ENCODE data around the gene LARGE1. TPM values are rescaled to one million over a fixed set of nuclear protein-coding genes. Genes with fewer than 3 reads are reported as not detected.
"Not testable (repeated sequence)": the region's sequence is repeated elsewhere in the genome, so short reads cannot be mapped to it uniquely, and the experiment has no call there.

Gene LARGE1
- total RNA-seq, 1 donor from 2014 or later = 0.47 TPM

- H3K36me3 Mint-ChIP-seq (ENCODE audit: low read depth) = no peaks in the 10 kb centered on the region
- no peak for DNase-seq
- no peak overlapping the region for H3K4me3 Mint-ChIP-seq
- H3K27ac Mint-ChIP-seq = no peak overlapping the region
- H3K27me3 Mint-ChIP-seq = no peaks in the 10 kb centered on the region
- intact Hi-C loops (cut with micrococcal nuclease) = no loop called here
- H3K4me1 Mint-ChIP-seq = no peaks in the 10 kb centered on the region
- H3K9me3 Mint-ChIP-seq = no peaks in the 10 kb centered on the region
Observed at GRCh38 chr22:33474587-33474986, 445.7 kb downstream of the LARGE1 start.

- Mint-ChIP-seq H3K36me3 (ENCODE audit: low read depth) (no peaks in the 10 kb centered on the region), H3K4me1 (no peaks in the 10 kb centered on the region), H3K9me3 (no peaks in the 10 kb centered on the region), H3K27me3 (no peaks in the 10 kb centered on the region), H3K27ac (no peak overlapping the region), H3K4me3 (no peak overlapping the region)
- intact Hi-C loops (cut with micrococcal nuclease) = no loop called here
- DNase-seq = no peak
Observed at GRCh38 chr22:33472462-33473344, 447.6 kb downstream of the LARGE1 start.

GRCh38 chr22:33470456-33470855 is 449.8 kb downstream of the LARGE1 start:
- Mint-ChIP-seq H3K27ac (no peak overlapping the region), H3K27me3 (no peaks in the 10 kb centered on the region), H3K4me3 (no peak overlapping the region), H3K9me3 (no peaks in the 10 kb centered on the region), H3K4me1 (no peaks in the 10 kb centered on the region), H3K36me3 (ENCODE audit: low read depth) (no peaks in the 10 kb centered on the region)
- intact Hi-C loops (cut with micrococcal nuclease) = no loop called here
- no peak for DNase-seq

- intact Hi-C loops (cut with micrococcal nuclease) = no loop called here
- Mint-ChIP-seq H3K9me3 (peaks cover 6% of the 10 kb centered on the region), H3K36me3 (ENCODE audit: low read depth) (no peaks in the 10 kb centered on the region), H3K27me3 (no peaks in the 10 kb centered on the region), H3K4me1 (no peaks in the 10 kb centered on the region), H3K4me3 (no peak overlapping the region), H3K27ac (no peak overlapping the region)
- DNase-seq = no peak
Observed at GRCh38 chr22:33467620-33468095, 452.6 kb downstream of the LARGE1 start.

- Mint-ChIP-seq H3K27ac (no peak overlapping the region), H3K4me1 (no peaks in the 10 kb centered on the region), H3K36me3 (ENCODE audit: low read depth) (no peaks in the 10 kb centered on the region), H3K9me3 (peaks cover 6% of the 10 kb centered on the region), H3K4me3 (no peak overlapping the region), H3K27me3 (no peaks in the 10 kb centered on the region)
- intact Hi-C loops (cut with micrococcal nuclease) = no loop called here
- no peak for DNase-seq
Observed at GRCh38 chr22:33467080-33467479, 453.2 kb downstream of the LARGE1 start.

GRCh38 chr22:33465554-33465953 is 454.7 kb downstream of the LARGE1 start:
- no peak overlapping the region for H3K4me3 Mint-ChIP-seq
- DNase-seq = no peak
- peaks cover 6% of the 10 kb centered on the region for H3K9me3 Mint-ChIP-seq
- H3K27ac Mint-ChIP-seq = no peak overlapping the region
- intact Hi-C loops (cut with micrococcal nuclease) = no loop called here
- no peaks in the 10 kb centered on the region for H3K36me3 Mint-ChIP-seq (ENCODE audit: low read depth)
- no peaks in the 10 kb centered on the region for H3K27me3 Mint-ChIP-seq
- no peaks in the 10 kb centered on the region for H3K4me1 Mint-ChIP-seq

- H3K4me3 Mint-ChIP-seq = no peak overlapping the region
- H3K27me3 Mint-ChIP-seq = no peaks in the 10 kb centered on the region
- H3K4me1 Mint-ChIP-seq = no peaks in the 10 kb centered on the region
- intact Hi-C loops (cut with micrococcal nuclease) = no loop called here
- H3K36me3 Mint-ChIP-seq (ENCODE audit: low read depth) = no peaks in the 10 kb centered on the region
- no peak overlapping the region for H3K27ac Mint-ChIP-seq
- DNase-seq = no peak
- peaks cover 6% of the 10 kb centered on the region for H3K9me3 Mint-ChIP-seq
Observed at GRCh38 chr22:33464698-33465097, 455.6 kb downstream of the LARGE1 start.

GRCh38 chr22:33461698-33462434 is 458.4 kb downstream of the LARGE1 start:
- intact Hi-C loops (cut with micrococcal nuclease) = no loop called here
- Mint-ChIP-seq H3K4me1 (no peaks in the 10 kb centered on the region), H3K4me3 (no peak overlapping the region), H3K36me3 (ENCODE audit: low read depth) (no peaks in the 10 kb centered on the region), H3K27ac (no peak overlapping the region), H3K27me3 (no peaks in the 10 kb centered on the region), H3K9me3 (peaks cover 6% of the 10 kb centered on the region)
- DNase-seq = no peak

- intact Hi-C loops (cut with micrococcal nuclease); H3K4me3 Mint-ChIP-seq; H3K27me3 Mint-ChIP-seq; H3K27ac Mint-ChIP-seq; H3K9me3 Mint-ChIP-seq; H3K4me1 Mint-ChIP-seq; DNase-seq; H3K36me3 Mint-ChIP-seq (ENCODE audit: low read depth): not testable (repeated sequence)
Observed at GRCh38 chr22:33461245-33461644, 459.0 kb downstream of the LARGE1 start.

GRCh38 chr22:33459137-33459536 is 461.1 kb downstream of the LARGE1 start:
- no peaks in the 10 kb centered on the region for H3K4me1 Mint-ChIP-seq
- no peak overlapping the region for H3K27ac Mint-ChIP-seq
- no peak overlapping the region for H3K4me3 Mint-ChIP-seq
- intact Hi-C loops (cut with micrococcal nuclease) = no loop called here
- no peaks in the 10 kb centered on the region for H3K27me3 Mint-ChIP-seq
- no peak for DNase-seq
- H3K36me3 Mint-ChIP-seq (ENCODE audit: low read depth) = no peaks in the 10 kb centered on the region
- no peaks in the 10 kb centered on the region for H3K9me3 Mint-ChIP-seq

GRCh38 chr22:33456511-33456910 is 463.8 kb downstream of the LARGE1 start:
- Mint-ChIP-seq H3K4me3 (no peak overlapping the region), H3K4me1 (no peaks in the 10 kb centered on the region), H3K36me3 (ENCODE audit: low read depth) (no peaks in the 10 kb centered on the region), H3K27ac (no peak overlapping the region), H3K9me3 (no peaks in the 10 kb centered on the region), H3K27me3 (no peaks in the 10 kb centered on the region)
- no peak for DNase-seq
- intact Hi-C loops (cut with micrococcal nuclease) = no loop called here

- H3K27ac Mint-ChIP-seq = no peak overlapping the region
- H3K36me3 Mint-ChIP-seq (ENCODE audit: low read depth) = no peaks in the 10 kb centered on the region
- H3K27me3 Mint-ChIP-seq = no peaks in the 10 kb centered on the region
- no peak overlapping the region for H3K4me3 Mint-ChIP-seq
- H3K9me3 Mint-ChIP-seq = no peaks in the 10 kb centered on the region
- intact Hi-C loops (cut with micrococcal nuclease) = no loop called here
- no peak for DNase-seq
- no peaks in the 10 kb centered on the region for H3K4me1 Mint-ChIP-seq
Observed at GRCh38 chr22:33455036-33455435, 465.2 kb downstream of the LARGE1 start.

GRCh38 chr22:33451866-33452469 is 468.3 kb downstream of the LARGE1 start:
- no peak overlapping the region for H3K4me3 Mint-ChIP-seq
- no peaks in the 10 kb centered on the region for H3K9me3 Mint-ChIP-seq
- intact Hi-C loops (cut with micrococcal nuclease) = no loop called here
- no peak overlapping the region for H3K27ac Mint-ChIP-seq
- no peaks in the 10 kb centered on the region for H3K27me3 Mint-ChIP-seq
- DNase-seq = no peak
- no peaks in the 10 kb centered on the region for H3K36me3 Mint-ChIP-seq (ENCODE audit: low read depth)
- H3K4me1 Mint-ChIP-seq = no peaks in the 10 kb centered on the region

GRCh38 chr22:33450756-33451155 is 469.5 kb downstream of the LARGE1 start:
- DNase-seq = no peak
- Mint-ChIP-seq H3K9me3 (no peaks in the 10 kb centered on the region), H3K27me3 (no peaks in the 10 kb centered on the region), H3K4me3 (no peak overlapping the region), H3K36me3 (ENCODE audit: low read depth) (no peaks in the 10 kb centered on the region), H3K4me1 (no peaks in the 10 kb centered on the region), H3K27ac (no peak overlapping the region)
- intact Hi-C loops (cut with micrococcal nuclease) = no loop called here
